ENCODE measurements around the gene REXO4. TPM values are rescaled to one million over a fixed set of nuclear protein-coding genes. Genes with fewer than 3 reads are reported as not detected.

Gene REXO4
- 10 to 100 TPM; 28.9 to 30.8 TPM for total RNA-seq

- Mint-ChIP-seq H3K9me3 (no peaks in the 10 kb centered on the region), H3K4me3 (peak within 1 kb of the TSS; percentile 85), H3K27ac (peak within 1 kb of the TSS; percentile 94), H3K27me3 (no peaks in the 10 kb centered on the region), H3K4me1 (peaks cover 40% of the 10 kb centered on the region), H3K36me3 (peaks cover 7% of the 10 kb centered on the region)
- peak; percentile 87 for ATAC-seq (ENCODE audit: low read depth)
- peak; percentile 92 for DNase-seq
- POLR2A ChIA-PET: interaction anchor here (0.6 to 2.3 kb wide), 7 partner anchors 42 to 473 kb away, joined by 3 to 6 read pairs (median 4); partner anchors contain the start of genes CACFD1 and SURF1
Observed at GRCh38 chr9:133417541-133418461, at the start of gene REXO4. Gene REXO4, minus strand, starts transcription at chr9:133418010. Its CDS starts 166 bp downstream, at chr9:133417844.

GRCh38 chr9:133467101-133467500, 49.3 kb upstream of the REXO4 start:
- Mint-ChIP-seq H3K4me3 (no peak overlapping the region), H3K27ac (no peak overlapping the region), H3K36me3 (no peaks in the 10 kb centered on the region), H3K4me1 (no peaks in the 10 kb centered on the region), H3K9me3 (no peaks in the 10 kb centered on the region), H3K27me3 (peaks cover 4% of the 10 kb centered on the region)
- DNase-seq: no peak
- POLR2A ChIA-PET: no interaction called here
- no peak for ATAC-seq (ENCODE audit: low read depth)

DNA sequence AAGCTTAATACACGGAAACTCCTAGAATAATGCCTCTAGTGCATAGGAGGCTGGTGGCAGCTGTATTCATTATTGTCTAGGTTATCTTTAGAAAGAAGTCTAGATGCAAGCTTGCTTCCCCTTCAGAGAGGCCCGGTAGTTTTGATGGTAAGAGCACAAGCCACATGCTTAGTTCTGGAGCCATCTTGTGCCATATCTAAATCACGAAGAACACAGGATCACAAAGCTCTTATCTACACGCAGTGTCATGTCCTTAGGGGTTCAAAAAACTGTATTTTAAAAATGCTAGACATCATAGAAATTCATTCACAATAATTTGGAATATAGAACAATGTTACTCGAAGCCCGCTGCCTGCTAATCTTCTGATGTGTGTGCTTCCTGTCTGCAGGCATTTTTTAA, 48.2 kb upstream of the REXO4 start:
- peaks cover 10% of the 10 kb centered on the region for H3K27me3 Mint-ChIP-seq
- H3K9me3 Mint-ChIP-seq: no peaks in the 10 kb centered on the region
- H3K36me3 Mint-ChIP-seq: no peaks in the 10 kb centered on the region
- H3K4me3 Mint-ChIP-seq: no peak overlapping the region
- no peak for DNase-seq
- no peaks in the 10 kb centered on the region for H3K4me1 Mint-ChIP-seq
- no peak for ATAC-seq (ENCODE audit: low read depth)
- H3K27ac Mint-ChIP-seq: no peak overlapping the region
- POLR2A ChIA-PET: interaction anchor here (0.8 kb wide), 1 partner anchor 13 kb away, joined by 6 read pairs; the partner anchor contains the start of gene SLC2A6

DNA sequence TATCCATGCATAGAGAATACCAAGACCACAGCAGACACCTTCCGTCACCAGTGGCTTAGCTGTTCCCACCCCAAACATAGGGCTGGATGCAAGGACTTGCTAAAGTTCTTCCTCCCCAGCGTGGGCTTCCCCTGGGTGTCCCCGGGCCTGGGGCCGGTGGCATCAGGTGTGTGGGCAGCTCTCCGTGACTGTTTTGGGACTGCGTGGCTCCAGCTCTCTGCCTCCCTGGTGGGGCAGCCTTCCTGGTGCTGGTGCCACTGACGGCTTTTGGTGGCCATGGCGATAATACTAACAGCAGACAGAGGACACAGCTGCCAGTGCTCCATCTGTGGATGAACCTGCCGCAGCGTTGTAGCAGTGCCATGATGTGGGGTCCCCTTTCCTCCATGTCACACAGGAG, 46.8 kb upstream of the REXO4 start:
- Mint-ChIP-seq H3K4me3 (no peak overlapping the region), H3K27ac (no peak overlapping the region), H3K9me3 (no peaks in the 10 kb centered on the region), H3K36me3 (no peaks in the 10 kb centered on the region), H3K4me1 (peaks cover 2% of the 10 kb centered on the region), H3K27me3 (peaks cover 15% of the 10 kb centered on the region)
- ATAC-seq (ENCODE audit: low read depth) (no peak), DNase-seq (no peak)
- POLR2A ChIA-PET: no interaction called here

DNA sequence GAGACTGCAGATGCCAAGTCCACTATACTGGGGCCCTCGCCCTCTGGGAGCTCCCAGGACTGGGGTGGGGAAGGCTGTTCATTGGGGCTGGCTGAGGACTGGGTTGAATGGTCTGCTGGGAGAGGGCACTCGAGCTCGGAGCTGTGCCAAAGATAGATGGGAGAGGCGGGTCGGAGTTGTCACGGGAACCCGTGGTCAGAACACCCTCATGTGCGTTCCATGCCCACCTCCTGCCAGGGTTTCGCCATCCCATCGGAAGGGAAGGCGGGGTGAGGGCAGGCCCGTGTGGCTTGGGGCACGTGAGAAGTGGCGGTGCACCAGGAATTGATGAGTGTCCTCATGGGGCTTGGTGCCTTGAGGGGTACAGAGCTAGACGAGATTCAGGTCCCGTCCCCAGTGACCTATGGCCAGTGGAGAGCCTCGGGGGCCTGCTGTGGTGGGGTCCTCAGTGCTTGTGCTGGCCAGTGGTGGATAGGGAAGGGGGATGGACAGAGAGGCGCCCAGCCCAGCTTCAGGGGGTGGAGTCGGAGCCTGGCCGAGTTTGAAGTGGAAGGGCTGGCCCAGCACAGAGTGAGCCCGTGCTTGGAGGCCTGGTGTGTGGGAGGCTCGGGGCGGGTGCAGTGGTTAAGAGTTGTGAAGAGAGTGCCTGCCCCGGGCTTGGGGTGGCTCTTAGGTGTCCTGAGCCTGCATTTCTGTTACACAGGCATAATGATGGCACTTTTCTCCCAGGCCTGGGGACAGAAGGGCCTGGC, 46.2 kb upstream of the REXO4 start:
- Mint-ChIP-seq H3K9me3 (no peaks in the 10 kb centered on the region), H3K4me3 (no peak overlapping the region), H3K36me3 (no peaks in the 10 kb centered on the region), H3K27ac (no peak overlapping the region), H3K4me1 (peaks cover 2% of the 10 kb centered on the region), H3K27me3 (peaks cover 15% of the 10 kb centered on the region)
- ATAC-seq (ENCODE audit: low read depth) (no peak), DNase-seq (no peak)
- POLR2A ChIA-PET: no interaction called here

- Mint-ChIP-seq H3K36me3 (no peaks in the 10 kb centered on the region), H3K4me1 (peaks cover 2% of the 10 kb centered on the region), H3K4me3 (no peak overlapping the region), H3K27ac (no peak overlapping the region), H3K9me3 (no peaks in the 10 kb centered on the region), H3K27me3 (peaks cover 15% of the 10 kb centered on the region)
- no peak for DNase-seq
- POLR2A ChIA-PET: no interaction called here
- no peak for ATAC-seq (ENCODE audit: low read depth)
Observed at GRCh38 chr9:133463234-133463863, 45.5 kb upstream of the REXO4 start.

- no peaks in the 10 kb centered on the region for H3K9me3 Mint-ChIP-seq
- peaks cover 15% of the 10 kb centered on the region for H3K27me3 Mint-ChIP-seq
- H3K36me3 Mint-ChIP-seq: no peaks in the 10 kb centered on the region
- POLR2A ChIA-PET: no interaction called here
- H3K4me3 Mint-ChIP-seq: no peak overlapping the region
- DNase-seq (no peak), ATAC-seq (ENCODE audit: low read depth) (no peak)
- no peak overlapping the region for H3K27ac Mint-ChIP-seq
- peaks cover 2% of the 10 kb centered on the region for H3K4me1 Mint-ChIP-seq
Observed at GRCh38 chr9:133461975-133462374, 44.2 kb upstream of the REXO4 start.

GRCh38 chr9:133460405-133461175, 42.8 kb upstream of the REXO4 start:
- Mint-ChIP-seq H3K9me3 (no peaks in the 10 kb centered on the region), H3K36me3 (no peaks in the 10 kb centered on the region), H3K4me1 (peaks cover 2% of the 10 kb centered on the region), H3K27me3 (peaks cover 15% of the 10 kb centered on the region), H3K27ac (peak overlapping the region; percentile 42), H3K4me3 (peak overlapping the region; percentile 66)
- POLR2A ChIA-PET: interaction anchor here (0.9 kb wide), 1 partner anchor 18 kb away, joined by 5 read pairs; the partner anchor contains the start of gene SLC2A6
- DNase-seq: no peak
- ATAC-seq (ENCODE audit: low read depth): no peak

DNA sequence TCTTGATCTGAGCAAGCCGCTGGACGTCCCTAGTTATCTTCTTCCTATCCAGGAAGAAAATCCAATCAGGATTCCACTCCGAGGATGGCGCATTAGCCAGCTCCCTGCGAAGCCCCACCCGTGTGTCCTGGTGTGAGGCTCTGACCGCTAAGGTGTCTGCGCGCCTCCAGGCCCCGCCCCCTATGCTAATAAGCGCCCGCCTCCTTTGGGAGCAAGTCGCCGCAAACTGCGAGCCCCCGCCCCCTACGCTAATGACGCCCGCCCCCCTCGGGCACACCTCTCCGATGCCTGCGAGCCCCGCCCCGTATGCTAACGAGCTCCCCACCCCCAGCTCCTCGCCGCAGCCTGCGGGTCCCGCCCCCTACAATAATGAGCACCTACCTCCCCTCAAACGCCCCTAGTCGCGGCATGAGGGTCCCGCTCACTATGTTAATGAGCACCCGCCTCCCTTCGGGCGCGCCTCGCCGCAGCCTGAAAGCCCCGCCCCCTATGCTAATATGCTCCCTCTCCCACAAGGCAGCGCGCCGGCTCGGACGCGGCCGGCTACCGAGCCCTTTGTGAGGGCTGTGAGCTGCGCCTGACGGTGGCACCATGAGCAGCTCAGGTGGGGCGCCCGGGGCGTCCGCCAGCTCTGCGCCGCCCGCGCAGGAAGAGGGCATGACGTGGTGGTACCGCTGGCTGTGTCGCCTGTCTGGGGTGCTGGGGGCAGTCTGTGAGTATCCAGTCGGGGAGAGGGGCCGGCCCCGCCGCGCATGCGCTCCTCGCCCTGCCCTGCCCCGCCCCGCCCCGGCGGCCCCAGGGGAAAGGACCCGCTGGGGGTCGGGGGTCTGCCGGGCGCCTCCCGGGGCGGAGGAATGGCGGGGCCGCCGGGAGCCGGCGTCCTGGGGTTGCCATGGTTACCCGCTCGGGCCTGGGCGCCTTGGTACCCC, 41.9 kb upstream of the REXO4 start, which contains the start of gene CACFD1:
CACFD1 (plus strand) TSS at position 503 of the 929 bp plus-strand sequence; CDS start at position 592, 89 bp downstream.
- Mint-ChIP-seq H3K27ac (peak within 1 kb of the TSS; percentile 82), H3K36me3 (no peaks in the 10 kb centered on the region), H3K4me1 (peaks cover 2% of the 10 kb centered on the region), H3K4me3 (peak within 1 kb of the TSS; percentile 93), H3K27me3 (peaks cover 15% of the 10 kb centered on the region), H3K9me3 (no peaks in the 10 kb centered on the region)
- peak; percentile 90 for DNase-seq
- POLR2A ChIA-PET: interaction anchor here (0.5 to 1.1 kb wide), 5 partner anchors 11 to 112 kb away, joined by 3 to 5 read pairs (median 3); partner anchors contain the start of genes MED22, RPL7A and SLC2A6
- peak; percentile 89 for ATAC-seq (ENCODE audit: low read depth)

DNA sequence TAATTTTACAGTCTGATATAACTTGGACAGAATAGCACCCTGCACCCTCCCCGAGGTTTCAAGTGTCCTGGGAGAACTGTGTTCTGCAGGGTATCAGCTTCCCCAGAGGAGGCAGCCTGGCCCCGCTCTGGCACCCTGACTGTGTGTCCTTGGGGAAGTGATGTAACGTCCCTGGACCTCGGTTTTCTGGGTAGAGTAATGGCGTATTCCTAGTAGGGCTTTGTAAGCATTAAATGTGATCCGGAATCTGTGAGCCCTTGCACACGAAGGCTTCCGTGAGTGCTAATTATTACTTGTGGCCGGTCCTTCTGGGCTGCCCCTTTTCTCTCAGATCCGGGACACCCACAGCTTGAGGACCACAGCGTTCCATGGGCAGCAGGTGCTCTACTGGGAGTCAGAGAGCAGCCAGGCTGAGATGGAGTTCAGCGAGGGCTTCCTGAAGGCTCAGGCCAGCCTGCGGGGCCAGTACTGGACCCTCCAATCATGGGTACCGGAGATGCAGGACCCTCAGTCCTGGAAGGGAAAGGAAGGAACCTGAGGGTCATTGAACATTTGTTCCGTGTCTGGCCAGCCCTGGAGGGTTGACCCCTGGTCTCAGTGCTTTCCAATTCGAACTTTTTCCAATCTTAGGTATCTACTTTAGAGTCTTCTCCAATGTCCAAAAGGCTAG, 41.0 kb upstream of the REXO4 start:
- ATAC-seq (ENCODE audit: low read depth) (no peak), DNase-seq (no peak)
- Mint-ChIP-seq H3K4me3 (peak overlapping the region; percentile 93), H3K27me3 (peaks cover 15% of the 10 kb centered on the region), H3K27ac (no peak overlapping the region), H3K4me1 (peaks cover 2% of the 10 kb centered on the region), H3K9me3 (no peaks in the 10 kb centered on the region), H3K36me3 (no peaks in the 10 kb centered on the region)
- POLR2A ChIA-PET: interaction anchor here (0.6 to 1.1 kb wide), 5 partner anchors 19 to 111 kb away, joined by 3 read pairs; partner anchors contain the start of genes MED22 and RPL7A

DNA sequence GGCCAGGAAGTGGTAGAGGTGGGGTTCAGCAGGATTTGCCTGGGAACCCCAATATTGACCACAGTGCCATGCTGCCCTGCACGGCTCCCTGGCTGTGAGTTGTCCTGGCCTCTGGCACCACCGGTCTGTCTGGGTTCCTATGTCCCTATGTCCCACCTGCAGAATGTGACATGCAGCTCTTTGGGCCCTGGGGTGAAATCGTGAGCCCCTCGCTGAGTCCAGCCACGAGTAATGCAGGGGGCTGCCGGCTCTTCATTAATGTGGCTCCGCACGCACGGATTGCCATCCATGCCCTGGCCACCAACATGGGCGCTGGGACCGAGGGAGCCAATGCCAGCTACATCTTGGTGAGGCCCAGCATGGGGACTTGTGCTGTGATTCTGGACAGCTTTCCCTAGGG, 39.9 kb upstream of the REXO4 start:
- ATAC-seq (ENCODE audit: low read depth) (no peak), DNase-seq (no peak)
- peaks cover 2% of the 10 kb centered on the region for H3K4me1 Mint-ChIP-seq
- no peaks in the 10 kb centered on the region for H3K9me3 Mint-ChIP-seq
- H3K27me3 Mint-ChIP-seq: peaks cover 11% of the 10 kb centered on the region
- H3K4me3 Mint-ChIP-seq: no peak overlapping the region
- POLR2A ChIA-PET: interaction anchor here (0.8 to 1.0 kb wide), 2 partner anchors 20 to 87 kb away, joined by 3 read pairs; no protein-coding TSS in a partner anchor
- H3K36me3 Mint-ChIP-seq: no peaks in the 10 kb centered on the region
- H3K27ac Mint-ChIP-seq: no peak overlapping the region

All from activated naive CD8-positive, alpha-beta T cell treated with anti-CD3 and anti-CD28 coated beads, Interleukin-2, amount 10 ng/mL, durations not matched to agents 7 days and 5 days (primary cell).